PC-3 (cell line): ENCODE measurements around the gene NKD2. TPM values are rescaled to one million over a fixed set of nuclear protein-coding genes. Genes with fewer than 3 reads are reported as not detected.

Experiments used
- ATAC-seq: fragments of 200-7000 bp; cut with Tn5 transposase; 2 replicates; pipeline ENCODE4 v1.9.1; 2020; ENCODE audit warnings: mild to moderate bottlenecking, moderate library complexity
- BruUV-seq: library from RNA; stranded (reverse); fragments of 400-500 nt; replicated peaks from 2 replicates; lab custom pipeline; 2021; lab: Mats Ljungman, UMichigan
- CTCF ChIA-PET: fragments of 300-600 bp; sonication (Branson Sonifier 250); formaldehyde crosslinking; loops from one replicate; lab custom pipeline; 2022; ENCODE audit warnings: antibody characterized with exemption; lab: Charles Lee
- POLR2A ChIA-PET: fragments of 300-600 bp; sonication (Branson Sonifier 250); formaldehyde crosslinking; loops from one replicate; lab custom pipeline; 2022; ENCODE audit warnings: antibody characterized with exemption; ENCODE audit not compliant: unreplicated experiment; lab: Charles Lee
- DNase-seq: peaks from one replicate; pipeline ENCODE4 v3.0.0-alpha.2; 2015
- H2AFZ ChIP-seq: fragments of 300-600 bp; sonication (generic); 2 replicates; pipeline ENCODE4 v1.6.0; 2016; ENCODE audit warnings: antibody characterized with exemption, low read length
- H3F3A ChIP-seq: fragments of 300-600 bp; sonication (generic); one replicate; pipeline ENCODE4 v1.6.0; 2017; ENCODE audit warnings: antibody characterized with exemption, low read length, control low read depth, mild to moderate bottlenecking; ENCODE audit not compliant: unreplicated experiment
- H3K27ac ChIP-seq: fragments of 300-600 bp; sonication (generic); 2 replicates; pipeline ENCODE4 v1.5.1; 2016; ENCODE audit warnings: mild to moderate bottlenecking, low read length
- H3K27me3 ChIP-seq: fragments of 300-600 bp; sonication (generic); 2 replicates; pipeline ENCODE4 v1.6.1; 2016; ENCODE audit warnings: low read length, mixed read lengths
- H3K36me3 ChIP-seq: fragments of 300-600 bp; sonication (generic); 2 replicates; pipeline ENCODE4 v1.6.1; 2016; ENCODE audit warnings: low read depth, mixed run types, low read length, mixed read lengths
- H3K4me1 ChIP-seq: fragments of 300-600 bp; sonication (generic); 2 replicates; pipeline ENCODE4 v1.5.1; 2016; ENCODE audit warnings: low read length; ENCODE audit not compliant: insufficient read depth
- H3K4me2 ChIP-seq: fragments of 300-600 bp; sonication (generic); 2 replicates; pipeline ENCODE4 v1.6.0; 2016; ENCODE audit warnings: low read length
- H3K4me3 ChIP-seq: fragments of 300-600 bp; sonication (generic); 2 replicates; pipeline ENCODE4 v1.5.1; 2016; ENCODE audit warnings: mild to moderate bottlenecking, low read length, mixed read lengths
- H3K79me2 ChIP-seq: fragments of 300-600 bp; sonication (generic); 2 replicates; pipeline ENCODE4 v1.6.1; 2017; ENCODE audit warnings: low read length, mixed read lengths
- H3K9ac ChIP-seq: fragments of 300-600 bp; sonication (generic); 2 replicates; pipeline ENCODE4 v1.6.0; 2016; ENCODE audit warnings: mild to moderate bottlenecking, low read length
- H3K9me2 ChIP-seq: fragments of 300-600 bp; sonication (generic); replicated peaks from 2 replicates; pipeline ENCODE4 v1.6.1; 2016; ENCODE audit warnings: mixed run types, low read length, mixed read lengths
- H3K9me3 ChIP-seq: fragments of 300-600 bp; sonication (generic); 2 replicates; pipeline ENCODE4 v1.6.1; 2016; ENCODE audit warnings: low read length, mixed read lengths
- H4K20me1 ChIP-seq: fragments of 300-600 bp; sonication (generic); 2 replicates; pipeline ENCODE4 v1.6.1; 2016; ENCODE audit warnings: low read length, mixed read lengths
- EZH2 ChIP-seq: fragments of 300-600 bp; sonication (generic); IDR thresholded peaks from one replicate; pipeline ENCODE4 v1.6.1; 2017; ENCODE audit warnings: antibody characterized with exemption, mild to moderate bottlenecking, low read length; ENCODE audit not compliant: unreplicated experiment
- EZH2phosphoT487 ChIP-seq: fragments of 300-600 bp; sonication (generic); IDR thresholded peaks from 2 replicates; pipeline ENCODE4 v1.6.1; 2018; ENCODE audit warnings: mild to moderate bottlenecking, antibody characterized with exemption, low read length, borderline replicate concordance
- intact Hi-C: fragments of 100-400 bp; cut with micrococcal nuclease; formaldehyde crosslinking; loops from 2 replicates; pipeline ENCODE4 v1.9.0; 2023
- total RNA-seq: library from RNA; depleted of rRNA; stranded (reverse); fragments of >200 nt; gene quantifications from 2 replicates; pipeline ENCODE4 v1.2.3, GENCODE V29; 2014
- TF ChIP-seq, protein P1 (sequence below): fragments of 300-600 bp; sonication (generic); conservative IDR thresholded peaks from 2 replicates; pipeline ENCODE4 v1.5.1; 2017; ENCODE audit warnings: antibody characterized with exemption, low read depth, mild to moderate bottlenecking, low read length

NKD2 gene
- total RNA-seq, 1 experiment from 2014 or later = 1.6 TPM

DNA sequence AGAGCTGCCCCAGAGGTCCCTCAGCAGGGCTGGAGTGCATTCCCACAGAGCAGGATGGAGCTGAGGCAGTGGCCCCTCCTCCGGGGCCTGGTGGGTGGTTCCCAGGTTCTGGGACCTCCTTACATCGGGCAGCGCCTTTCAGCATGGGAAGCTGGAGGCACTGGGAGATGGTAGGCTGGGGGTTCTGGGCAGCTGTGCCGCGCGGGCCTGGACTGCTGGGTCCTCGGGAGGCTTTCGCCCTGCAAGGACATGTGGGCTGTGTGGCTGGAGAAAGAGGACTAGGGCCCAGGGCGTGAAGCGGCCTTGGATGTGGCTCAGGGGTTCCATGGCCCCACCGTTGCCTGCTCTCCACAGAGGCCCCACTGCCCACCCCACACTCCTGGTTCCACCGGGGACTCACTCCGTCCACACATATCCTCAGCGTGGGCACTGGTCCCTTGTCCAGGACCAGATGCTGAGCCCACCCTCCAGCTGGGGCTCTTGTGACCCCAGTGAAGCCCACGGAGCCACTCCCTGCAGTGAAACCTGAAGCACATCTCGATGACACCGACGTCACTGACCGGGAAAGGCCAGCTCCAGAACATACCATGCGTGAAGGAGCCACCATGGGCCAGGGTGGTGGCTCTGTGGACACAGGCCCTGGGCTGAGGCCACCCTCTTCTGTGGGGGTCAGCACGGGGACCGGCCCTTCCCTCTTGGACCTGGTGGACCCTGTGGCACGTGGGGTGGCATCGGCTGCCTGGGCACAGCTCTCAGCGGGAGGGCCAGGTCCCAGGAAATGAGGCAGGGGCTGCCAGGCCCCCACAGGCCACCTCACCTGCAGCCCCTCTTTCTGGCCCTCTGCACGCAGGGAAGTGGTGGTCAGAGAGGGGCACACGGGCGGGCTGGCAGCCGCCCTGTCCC, 31.5 kb upstream of the NKD2 start:
- H3K9me3 ChIP-seq = no peaks in the 10 kb centered on the region
- no peaks in the 10 kb centered on the region for H3F3A ChIP-seq
- no peak overlapping the region for H3K4me3 ChIP-seq
- ATAC-seq = no peak
- no peaks in the 10 kb centered on the region for H3K79me2 ChIP-seq
- no peaks in the 10 kb centered on the region for H3K4me1 ChIP-seq
- no peak overlapping the region for H3K9ac ChIP-seq
- no peaks in the 10 kb centered on the region for H4K20me1 ChIP-seq
- ChIA-PET POLR2A (interaction anchor here (0.6 kb wide), 1 partner anchor 48 kb away, joined by 3 read pairs; no protein-coding TSS in a partner anchor), CTCF (no interaction called here)
- no peak for TF ChIP-seq EZH2
- TF ChIP-seq EZH2phosphoT487 = no peak
- no peak overlapping the region for H3K27ac ChIP-seq
- no peaks in the 10 kb centered on the region for H3K9me2 ChIP-seq
- H3K4me2 ChIP-seq = no peak overlapping the region
- intact Hi-C loops = no loop called here
- H3K27me3 ChIP-seq = peaks cover 9% of the 10 kb centered on the region; the same call in 1 of the 2 replicates
- H3K36me3 ChIP-seq = no peaks in the 10 kb centered on the region
- no TSS peak for BruUV-seq
- no peak for DNase-seq
- H2AFZ ChIP-seq = no peak overlapping the region

DNA sequence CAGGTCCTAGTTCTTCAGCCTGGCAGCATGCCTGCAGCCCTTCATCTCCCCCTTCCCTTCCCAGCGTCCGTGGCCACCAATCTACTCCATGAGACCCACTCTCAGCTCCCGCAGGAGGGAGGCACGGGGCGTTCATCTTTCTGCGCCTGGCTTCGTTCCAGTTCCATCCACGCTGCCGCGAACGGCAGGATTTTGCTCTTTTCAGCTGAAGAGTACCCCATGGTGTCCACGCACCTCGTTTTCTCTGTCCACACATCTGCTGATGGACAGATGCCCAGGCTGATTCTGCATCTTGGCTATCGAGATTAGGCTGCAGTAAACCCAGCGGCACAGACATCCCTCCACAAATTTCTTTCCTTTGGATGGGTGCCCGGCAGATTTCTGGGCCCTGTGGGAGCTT, 30.5 kb upstream of the NKD2 start:
- Histone ChIP-seq H3K9me3 (no peaks in the 10 kb centered on the region), H3K9me2 (no peaks in the 10 kb centered on the region), H2AFZ (no peak overlapping the region), H3K4me2 (no peak overlapping the region), H3K36me3 (no peaks in the 10 kb centered on the region), H3K4me1 (no peaks in the 10 kb centered on the region), H3K27me3 (peaks cover 9% of the 10 kb centered on the region; the same call in 1 of the 2 replicates), H3K4me3 (no peak overlapping the region), H3K27ac (no peak overlapping the region), H3F3A (no peaks in the 10 kb centered on the region), H3K9ac (no peak overlapping the region), H3K79me2 (no peaks in the 10 kb centered on the region), H4K20me1 (no peaks in the 10 kb centered on the region)
- BruUV-seq = no TSS peak
- intact Hi-C loops = no loop called here
- ChIA-PET POLR2A (no interaction called here), CTCF (no interaction called here)
- TF ChIP-seq EZH2 = no peak
- TF ChIP-seq, protein P1, sequence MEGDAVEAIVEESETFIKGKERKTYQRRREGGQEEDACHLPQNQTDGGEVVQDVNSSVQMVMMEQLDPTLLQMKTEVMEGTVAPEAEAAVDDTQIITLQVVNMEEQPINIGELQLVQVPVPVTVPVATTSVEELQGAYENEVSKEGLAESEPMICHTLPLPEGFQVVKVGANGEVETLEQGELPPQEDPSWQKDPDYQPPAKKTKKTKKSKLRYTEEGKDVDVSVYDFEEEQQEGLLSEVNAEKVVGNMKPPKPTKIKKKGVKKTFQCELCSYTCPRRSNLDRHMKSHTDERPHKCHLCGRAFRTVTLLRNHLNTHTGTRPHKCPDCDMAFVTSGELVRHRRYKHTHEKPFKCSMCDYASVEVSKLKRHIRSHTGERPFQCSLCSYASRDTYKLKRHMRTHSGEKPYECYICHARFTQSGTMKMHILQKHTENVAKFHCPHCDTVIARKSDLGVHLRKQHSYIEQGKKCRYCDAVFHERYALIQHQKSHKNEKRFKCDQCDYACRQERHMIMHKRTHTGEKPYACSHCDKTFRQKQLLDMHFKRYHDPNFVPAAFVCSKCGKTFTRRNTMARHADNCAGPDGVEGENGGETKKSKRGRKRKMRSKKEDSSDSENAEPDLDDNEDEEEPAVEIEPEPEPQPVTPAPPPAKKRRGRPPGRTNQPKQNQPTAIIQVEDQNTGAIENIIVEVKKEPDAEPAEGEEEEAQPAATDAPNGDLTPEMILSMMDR = no peak
- no peak for TF ChIP-seq EZH2phosphoT487
- DNase-seq (no peak), ATAC-seq (no peak)

DNA sequence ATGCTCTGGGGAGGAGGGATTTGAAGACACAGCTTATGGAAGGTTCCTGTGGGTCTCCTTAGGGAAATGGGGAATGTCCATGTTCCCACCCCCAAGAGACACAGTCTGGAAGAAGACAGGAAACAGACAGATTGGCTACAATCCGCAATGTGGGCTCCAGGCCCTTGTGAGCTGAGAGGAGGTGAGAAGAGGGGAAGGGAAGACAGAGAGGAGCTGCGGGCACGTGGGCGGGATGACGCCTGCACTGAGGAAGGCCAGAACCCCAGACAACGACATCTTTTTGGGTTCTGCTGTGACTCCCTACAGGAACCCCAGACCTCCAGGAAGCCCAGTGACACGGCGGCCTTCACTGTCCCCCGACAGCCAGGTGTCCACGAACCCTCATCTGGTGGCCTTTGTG, 29.9 kb upstream of the NKD2 start:
- Histone ChIP-seq H3K36me3 (no peaks in the 10 kb centered on the region), H3K4me3 (no peak overlapping the region), H3K27me3 (peaks cover 8% of the 10 kb centered on the region; the same call in 1 of the 2 replicates), H3K9me3 (no peaks in the 10 kb centered on the region), H3K4me1 (no peaks in the 10 kb centered on the region), H2AFZ (no peak overlapping the region), H3K9ac (no peak overlapping the region), H4K20me1 (no peaks in the 10 kb centered on the region), H3K9me2 (no peaks in the 10 kb centered on the region), H3K4me2 (no peak overlapping the region), H3K79me2 (no peaks in the 10 kb centered on the region), H3F3A (no peaks in the 10 kb centered on the region), H3K27ac (no peak overlapping the region)
- intact Hi-C loops = no loop called here
- ATAC-seq (no peak), DNase-seq (no peak)
- ChIA-PET CTCF (no interaction called here), POLR2A (no interaction called here)
- no TSS peak for BruUV-seq
- TF ChIP-seq, protein P1 = no peak
- TF ChIP-seq EZH2 (no peak), EZH2phosphoT487 (no peak)
